ENCODE data around the gene ERC1. TPM values are rescaled to one million over a fixed set of nuclear protein-coding genes. Genes with fewer than 3 reads are reported as not detected.
A peak's percentile ranks its signal among the peaks of the same experiment; 100 is the strongest.

ERC1 gene
- total RNA-seq, 1 experiment from 2014 or later, result 55.1 TPM

- Mint-ChIP-seq H3K4me1 (ENCODE audit: insufficient read depth, unreplicated experiment) (peaks cover 8% of the 10 kb centered on the region), H3K36me3 (ENCODE audit: insufficient read depth, unreplicated experiment) (peaks cover 31% of the 10 kb centered on the region), H3K4me3 (ENCODE audit: unreplicated experiment) (no peak overlapping the region), H3K27ac (ENCODE audit: low read depth, unreplicated experiment) (peak overlapping the region; percentile 47), H3K27me3 (ENCODE audit: insufficient read depth, unreplicated experiment) (no peaks in the 10 kb centered on the region), H3K9me3 (ENCODE audit: unreplicated experiment) (peaks cover 25% of the 10 kb centered on the region)
- no TSS peak for BruUV-seq (replicated peaks)
- no peak for DNase-seq (ENCODE audit: unreplicated experiment)
- ChIA-PET POLR2A (interaction anchor here (0.5 to 1.3 kb wide), 2 partner anchors 9 to 557 kb away, joined by 3 read pairs; no protein-coding TSS in a partner anchor), CTCF (interaction anchor here (0.6 to 1.4 kb wide), 3 partner anchors 15 to 110 kb away, joined by 3 to 6 read pairs (median 4); partner anchors contain the start of gene RAD52)
- intact Hi-C loops (cut with micrococcal nuclease), result no loop called here
- TF ChIP-seq CTCF (IDR thresholded peaks at IDR 0.05; ENCODE audit: unreplicated experiment), result no peak
Observed at GRCh38 chr12:1059162-1059561, 68.1 kb downstream of the ERC1 start.

- intact Hi-C loops (cut with micrococcal nuclease), result no loop called here
- DNase-seq (ENCODE audit: unreplicated experiment), result no peak
- Mint-ChIP-seq H3K27me3 (ENCODE audit: insufficient read depth, unreplicated experiment) (no peaks in the 10 kb centered on the region), H3K4me3 (ENCODE audit: unreplicated experiment) (no peak overlapping the region), H3K36me3 (ENCODE audit: insufficient read depth, unreplicated experiment) (peaks cover 23% of the 10 kb centered on the region), H3K4me1 (ENCODE audit: insufficient read depth, unreplicated experiment) (peaks cover 8% of the 10 kb centered on the region), H3K27ac (ENCODE audit: low read depth, unreplicated experiment) (no peak overlapping the region), H3K9me3 (ENCODE audit: unreplicated experiment) (peaks cover 25% of the 10 kb centered on the region)
- ChIA-PET CTCF (no interaction called here), POLR2A (no interaction called here)
- no peak for TF ChIP-seq CTCF (IDR thresholded peaks at IDR 0.05; ENCODE audit: unreplicated experiment)
- no TSS peak for BruUV-seq (replicated peaks)
Observed at GRCh38 chr12:1063852-1064251, 72.8 kb downstream of the ERC1 start.

GRCh38 chr12:1064317-1064716 lies 73.3 kb downstream of the ERC1 start:
- Mint-ChIP-seq H3K36me3 (ENCODE audit: insufficient read depth, unreplicated experiment) (peaks cover 19% of the 10 kb centered on the region), H3K27ac (ENCODE audit: low read depth, unreplicated experiment) (no peak overlapping the region)

GRCh38 chr12:1065629-1066028 lies 74.6 kb downstream of the ERC1 start:
- intact Hi-C loops (cut with micrococcal nuclease), result no loop called here
- H3K27ac Mint-ChIP-seq (ENCODE audit: low read depth, unreplicated experiment), result no peak overlapping the region
- BruUV-seq (replicated peaks), result no TSS peak
- ChIA-PET POLR2A (no interaction called here), CTCF (no interaction called here)
- no peak for DNase-seq (ENCODE audit: unreplicated experiment)
- H3K36me3 Mint-ChIP-seq (ENCODE audit: insufficient read depth, unreplicated experiment), result peaks cover 13% of the 10 kb centered on the region
- H3K9me3 Mint-ChIP-seq (ENCODE audit: unreplicated experiment), result peaks cover 20% of the 10 kb centered on the region
- no peaks in the 10 kb centered on the region for H3K4me1 Mint-ChIP-seq (ENCODE audit: insufficient read depth, unreplicated experiment)
- no peak overlapping the region for H3K4me3 Mint-ChIP-seq (ENCODE audit: unreplicated experiment)
- H3K27me3 Mint-ChIP-seq (ENCODE audit: insufficient read depth, unreplicated experiment), result no peaks in the 10 kb centered on the region
- TF ChIP-seq CTCF (IDR thresholded peaks at IDR 0.05; ENCODE audit: unreplicated experiment), result no peak

More at GRCh38 chr12:1064317-1064716, 73.3 kb downstream of the ERC1 start:
- Mint-ChIP-seq H3K4me1 (ENCODE audit: insufficient read depth, unreplicated experiment) (peaks cover 4% of the 10 kb centered on the region), H3K9me3 (ENCODE audit: unreplicated experiment) (peaks cover 21% of the 10 kb centered on the region), H3K4me3 (ENCODE audit: unreplicated experiment) (no peak overlapping the region), H3K27me3 (ENCODE audit: insufficient read depth, unreplicated experiment) (no peaks in the 10 kb centered on the region)
- POLR2A ChIA-PET, result no interaction called here
- DNase-seq (ENCODE audit: unreplicated experiment), result no peak
- intact Hi-C loops (cut with micrococcal nuclease), result no loop called here
- CTCF ChIA-PET, result interaction anchor here (0.6 kb wide), 1 partner anchor 538 kb away, joined by 4 read pairs; no protein-coding TSS in a partner anchor
- no TSS peak for BruUV-seq (replicated peaks)
- no peak for TF ChIP-seq CTCF (IDR thresholded peaks at IDR 0.05; ENCODE audit: unreplicated experiment)
